ENCODE results near the gene DROSHA. TPM values are rescaled to one million over a fixed set of nuclear protein-coding genes. Genes with fewer than 3 reads are reported as not detected.
A peak's percentile ranks its signal among the peaks of the same experiment; 100 is the strongest.
"Not testable (repeated sequence)": the region's sequence is repeated elsewhere in the genome, so short reads cannot be mapped to it uniquely, and the experiment has no call there.

The DROSHA gene
- total RNA-seq, 1 donor: 63.5 TPM

DNA sequence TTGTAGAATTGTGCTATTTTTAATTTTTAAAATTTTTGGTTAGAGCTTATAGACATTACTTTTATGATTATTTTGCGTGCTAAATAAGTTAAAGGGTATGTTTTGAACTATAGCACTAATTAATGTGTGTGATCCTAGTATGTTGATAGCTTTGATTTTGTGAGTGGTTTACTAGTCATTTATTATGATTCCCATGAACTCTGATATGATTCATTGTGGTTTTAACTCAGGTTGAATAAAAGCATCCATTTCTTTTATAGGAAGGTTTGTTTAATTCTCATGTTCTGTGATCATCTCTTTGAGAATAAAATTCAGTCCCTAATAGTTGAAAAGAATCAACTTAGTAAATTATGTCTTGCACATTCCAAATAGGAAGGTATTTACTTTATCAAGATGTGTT is 22.7 kb upstream of the DROSHA start:
- DNase-seq (ENCODE audit: low read depth): no peak
- TF ChIP-seq, protein P1, sequence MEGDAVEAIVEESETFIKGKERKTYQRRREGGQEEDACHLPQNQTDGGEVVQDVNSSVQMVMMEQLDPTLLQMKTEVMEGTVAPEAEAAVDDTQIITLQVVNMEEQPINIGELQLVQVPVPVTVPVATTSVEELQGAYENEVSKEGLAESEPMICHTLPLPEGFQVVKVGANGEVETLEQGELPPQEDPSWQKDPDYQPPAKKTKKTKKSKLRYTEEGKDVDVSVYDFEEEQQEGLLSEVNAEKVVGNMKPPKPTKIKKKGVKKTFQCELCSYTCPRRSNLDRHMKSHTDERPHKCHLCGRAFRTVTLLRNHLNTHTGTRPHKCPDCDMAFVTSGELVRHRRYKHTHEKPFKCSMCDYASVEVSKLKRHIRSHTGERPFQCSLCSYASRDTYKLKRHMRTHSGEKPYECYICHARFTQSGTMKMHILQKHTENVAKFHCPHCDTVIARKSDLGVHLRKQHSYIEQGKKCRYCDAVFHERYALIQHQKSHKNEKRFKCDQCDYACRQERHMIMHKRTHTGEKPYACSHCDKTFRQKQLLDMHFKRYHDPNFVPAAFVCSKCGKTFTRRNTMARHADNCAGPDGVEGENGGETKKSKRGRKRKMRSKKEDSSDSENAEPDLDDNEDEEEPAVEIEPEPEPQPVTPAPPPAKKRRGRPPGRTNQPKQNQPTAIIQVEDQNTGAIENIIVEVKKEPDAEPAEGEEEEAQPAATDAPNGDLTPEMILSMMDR (IDR thresholded peaks at IDR 0.05; ENCODE audit: insufficient read depth, low read length): no peak
- H3K4me3 ChIP-seq (ENCODE audit: low read depth, low read length): no peak overlapping the region

DNA sequence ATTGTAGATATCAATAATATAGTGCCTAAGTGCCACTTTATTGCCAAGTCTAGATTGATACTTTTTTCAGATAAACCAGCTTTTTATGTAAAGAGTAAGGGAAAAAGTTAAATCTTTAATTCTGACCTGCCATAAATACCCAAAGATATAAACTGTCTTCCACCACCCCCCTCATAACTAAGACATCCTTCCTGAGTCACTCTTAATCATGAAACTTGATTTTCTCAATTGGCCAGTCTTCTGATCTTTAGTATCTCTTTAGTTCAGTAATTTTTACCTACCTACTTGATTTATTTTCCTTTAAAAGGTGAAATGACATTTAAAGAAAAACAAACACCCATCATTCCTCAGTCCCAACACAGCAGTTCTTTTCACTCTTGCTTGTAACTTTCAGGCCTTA is 22.0 kb upstream of the DROSHA start:
- no peak for DNase-seq (ENCODE audit: low read depth)
- no peak overlapping the region for H3K4me3 ChIP-seq (ENCODE audit: low read depth, low read length)
- TF ChIP-seq, protein P1 (IDR thresholded peaks at IDR 0.05; ENCODE audit: insufficient read depth, low read length): no peak

DNA sequence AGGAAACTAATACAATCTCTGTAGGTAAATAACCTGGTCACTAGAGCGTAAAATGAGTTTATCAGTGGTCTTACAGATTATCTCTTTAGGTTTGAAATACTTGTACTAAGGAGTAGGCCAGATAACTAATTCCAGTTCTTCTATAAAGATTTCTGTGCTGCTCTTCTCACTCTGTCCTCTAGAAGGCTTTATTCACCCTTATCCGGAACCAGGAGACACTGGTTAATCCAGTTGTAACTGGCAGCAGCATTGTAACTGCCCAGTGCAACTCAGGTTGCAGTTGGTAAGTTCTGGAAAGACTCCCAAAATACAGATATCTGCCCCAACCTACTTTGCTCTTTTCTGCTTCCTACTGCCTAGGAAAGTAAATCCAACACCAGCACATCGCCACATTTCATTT is 20.0 kb upstream of the DROSHA start:
- H3K4me3 ChIP-seq (ENCODE audit: low read depth, low read length): no peak overlapping the region
- TF ChIP-seq, protein P1 (IDR thresholded peaks at IDR 0.05; ENCODE audit: insufficient read depth, low read length): no peak
- DNase-seq (ENCODE audit: low read depth): no peak

DNA sequence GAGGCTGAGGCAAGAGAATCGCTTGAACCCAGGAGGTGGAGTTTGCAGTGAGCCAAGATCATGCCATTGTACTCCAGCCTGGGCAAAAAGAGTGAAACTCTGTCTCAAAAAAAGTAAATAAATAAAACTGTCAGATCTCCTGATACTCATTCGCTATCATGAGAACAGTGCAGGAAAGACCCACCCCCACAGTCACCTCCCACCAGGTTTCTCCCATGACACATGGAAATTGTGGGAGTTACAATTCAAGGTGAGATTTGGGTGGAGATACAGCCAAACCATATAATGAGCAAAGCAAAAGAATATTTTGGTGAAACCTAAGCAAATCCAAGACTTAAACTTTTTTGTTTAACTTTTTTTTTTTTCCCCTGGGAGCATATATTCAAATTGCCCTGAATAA is 17.2 kb upstream of the DROSHA start:
- not testable (repeated sequence) for H3K4me3 ChIP-seq (ENCODE audit: low read depth, low read length); DNase-seq (ENCODE audit: low read depth)

DNA sequence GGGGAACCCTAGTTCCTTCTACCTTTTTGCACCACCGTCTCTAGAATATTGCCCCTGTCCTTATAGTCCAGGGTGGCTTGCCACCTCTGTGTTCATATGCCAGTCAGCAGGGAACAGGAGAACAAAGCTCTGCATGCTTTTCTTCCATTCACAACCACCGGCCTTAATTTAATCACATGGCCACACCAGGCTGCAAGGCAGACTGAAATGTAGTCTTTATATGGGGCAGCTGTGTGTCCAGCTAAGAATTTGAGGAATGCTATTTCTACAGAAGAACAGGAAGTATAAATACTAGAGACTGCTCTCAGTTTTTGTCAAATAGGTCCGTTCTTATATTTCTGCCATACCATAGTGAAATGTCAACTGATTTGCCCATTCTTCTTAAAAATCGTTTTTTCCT is 6.0 kb upstream of the DROSHA start:
- TF ChIP-seq, protein P1 (IDR thresholded peaks at IDR 0.05; ENCODE audit: insufficient read depth, low read length): no peak
- no peak overlapping the region for H3K4me3 ChIP-seq (ENCODE audit: low read depth, low read length)
- DNase-seq (ENCODE audit: low read depth): peak; percentile 8

DNA sequence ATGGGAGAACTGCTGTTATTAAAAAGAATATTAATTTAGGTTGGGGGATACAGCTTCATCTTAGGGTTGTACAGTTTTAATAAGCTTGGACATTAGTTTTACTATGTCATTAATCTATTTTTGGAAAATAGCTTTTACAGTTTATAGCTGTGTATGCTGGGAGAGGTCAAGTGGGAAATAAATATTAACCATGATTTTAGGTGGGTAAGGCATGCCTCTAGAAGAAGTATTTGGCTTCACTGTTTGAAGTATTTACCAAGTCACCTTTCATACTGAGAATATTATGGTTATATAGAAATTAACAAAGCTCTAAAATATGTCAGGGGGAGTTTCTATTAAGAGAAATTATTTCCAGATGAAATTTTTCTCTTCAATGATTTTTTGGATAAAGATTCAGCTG is 5.5 kb upstream of the DROSHA start:
- no peak overlapping the region for H3K4me3 ChIP-seq (ENCODE audit: low read depth, low read length)
- TF ChIP-seq, protein P1 (IDR thresholded peaks at IDR 0.05; ENCODE audit: insufficient read depth, low read length): no peak
- DNase-seq (ENCODE audit: low read depth): no peak

DNA sequence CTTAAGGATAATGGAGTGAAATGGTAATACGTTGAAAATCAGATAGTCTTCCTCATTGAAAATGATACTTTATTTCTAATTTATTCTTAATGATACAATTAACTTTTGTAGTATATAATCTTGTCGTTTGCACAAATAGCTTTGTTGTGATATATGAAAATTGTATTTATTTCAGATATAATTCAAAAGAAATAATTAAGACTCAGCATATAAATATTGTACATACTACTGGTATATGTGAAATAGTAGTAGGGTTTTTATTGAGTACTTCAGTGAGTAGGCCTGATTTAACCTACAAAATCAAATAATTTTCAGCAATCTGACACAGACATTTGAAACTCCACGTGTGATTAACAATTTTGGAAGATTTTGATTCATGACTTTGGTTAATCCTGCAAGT is 5.0 kb upstream of the DROSHA start:
- no peak overlapping the region for H3K4me3 ChIP-seq (ENCODE audit: low read depth, low read length)
- DNase-seq (ENCODE audit: low read depth): no peak
- TF ChIP-seq, protein P1 (IDR thresholded peaks at IDR 0.05; ENCODE audit: insufficient read depth, low read length): no peak

Measured in fibroblast of the aortic adventitia (primary cell).